ENCODE measurements around the gene FAM174A. TPM values are rescaled to one million over a fixed set of nuclear protein-coding genes. Genes with fewer than 3 reads are reported as not detected.
A peak's percentile ranks its signal among the peaks of the same experiment; 100 is the strongest.

The FAM174A gene
- total RNA-seq, 1 donor from 2014 or later = 9.0 TPM

- Mint-ChIP-seq H3K27ac (ENCODE audit: unreplicated experiment) (no peak overlapping the region), H3K36me3 (ENCODE audit: low read depth, unreplicated experiment) (no peaks in the 10 kb centered on the region)
These were observed 31.4 kb downstream of the FAM174A start for GRCh38 chr5:100566382-100567141.

GRCh38 chr5:100574716-100575115, 39.5 kb downstream of the FAM174A start:
- Mint-ChIP-seq H3K4me1 (ENCODE audit: unreplicated experiment) (peaks cover 14% of the 10 kb centered on the region), H3K4me3 (ENCODE audit: unreplicated experiment) (no peak overlapping the region), H3K9me3 (ENCODE audit: unreplicated experiment) (no peaks in the 10 kb centered on the region), H3K27ac (ENCODE audit: unreplicated experiment) (no peak overlapping the region), H3K36me3 (ENCODE audit: low read depth, unreplicated experiment) (no peaks in the 10 kb centered on the region), H3K27me3 (ENCODE audit: unreplicated experiment) (no peaks in the 10 kb centered on the region)
- DNase-seq (ENCODE audit: low spot score) = no peak
- TF ChIP-seq, protein P1, sequence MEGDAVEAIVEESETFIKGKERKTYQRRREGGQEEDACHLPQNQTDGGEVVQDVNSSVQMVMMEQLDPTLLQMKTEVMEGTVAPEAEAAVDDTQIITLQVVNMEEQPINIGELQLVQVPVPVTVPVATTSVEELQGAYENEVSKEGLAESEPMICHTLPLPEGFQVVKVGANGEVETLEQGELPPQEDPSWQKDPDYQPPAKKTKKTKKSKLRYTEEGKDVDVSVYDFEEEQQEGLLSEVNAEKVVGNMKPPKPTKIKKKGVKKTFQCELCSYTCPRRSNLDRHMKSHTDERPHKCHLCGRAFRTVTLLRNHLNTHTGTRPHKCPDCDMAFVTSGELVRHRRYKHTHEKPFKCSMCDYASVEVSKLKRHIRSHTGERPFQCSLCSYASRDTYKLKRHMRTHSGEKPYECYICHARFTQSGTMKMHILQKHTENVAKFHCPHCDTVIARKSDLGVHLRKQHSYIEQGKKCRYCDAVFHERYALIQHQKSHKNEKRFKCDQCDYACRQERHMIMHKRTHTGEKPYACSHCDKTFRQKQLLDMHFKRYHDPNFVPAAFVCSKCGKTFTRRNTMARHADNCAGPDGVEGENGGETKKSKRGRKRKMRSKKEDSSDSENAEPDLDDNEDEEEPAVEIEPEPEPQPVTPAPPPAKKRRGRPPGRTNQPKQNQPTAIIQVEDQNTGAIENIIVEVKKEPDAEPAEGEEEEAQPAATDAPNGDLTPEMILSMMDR (IDR thresholded peaks at IDR 0.05; ENCODE audit: unreplicated experiment) = no peak

More at GRCh38 chr5:100566382-100567141, 31.4 kb downstream of the FAM174A start:
- DNase-seq (ENCODE audit: low spot score) = no peak
- H3K4me3 Mint-ChIP-seq (ENCODE audit: unreplicated experiment) = no peak overlapping the region
- no peaks in the 10 kb centered on the region for H3K4me1 Mint-ChIP-seq (ENCODE audit: unreplicated experiment)
- no peaks in the 10 kb centered on the region for H3K9me3 Mint-ChIP-seq (ENCODE audit: unreplicated experiment)
- TF ChIP-seq, protein P1 (IDR thresholded peaks at IDR 0.05; ENCODE audit: unreplicated experiment) = no peak
- H3K27me3 Mint-ChIP-seq (ENCODE audit: unreplicated experiment) = no peaks in the 10 kb centered on the region

DNA sequence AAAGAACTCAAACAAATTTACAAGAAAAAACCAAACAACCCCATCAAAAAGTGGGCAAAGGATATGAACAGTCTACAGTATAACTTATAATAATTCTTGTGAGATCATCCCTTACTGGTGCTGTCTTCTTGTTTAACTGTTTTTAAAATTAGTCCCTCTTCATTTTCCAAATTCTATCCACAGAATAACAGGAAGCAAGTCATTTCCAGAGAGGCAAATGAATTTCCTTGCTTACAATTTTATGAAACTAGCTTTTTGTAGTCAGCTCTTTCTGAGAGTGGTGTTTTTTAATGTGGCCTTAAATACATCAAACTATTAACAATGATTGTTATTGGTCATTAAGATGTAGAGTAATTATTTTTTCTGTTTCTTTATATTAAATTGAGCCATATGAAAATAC, 40.6 kb downstream of the FAM174A start:
- H3K9me3 Mint-ChIP-seq (ENCODE audit: unreplicated experiment) = no peaks in the 10 kb centered on the region
- no peak overlapping the region for H3K4me3 Mint-ChIP-seq (ENCODE audit: unreplicated experiment)
- peaks cover 7% of the 10 kb centered on the region for H3K36me3 Mint-ChIP-seq (ENCODE audit: low read depth, unreplicated experiment)
- TF ChIP-seq, protein P1 (IDR thresholded peaks at IDR 0.05; ENCODE audit: unreplicated experiment) = no peak
- peaks cover 14% of the 10 kb centered on the region for H3K4me1 Mint-ChIP-seq (ENCODE audit: unreplicated experiment)
- peak overlapping the region; percentile 64 for H3K27ac Mint-ChIP-seq (ENCODE audit: unreplicated experiment)
- DNase-seq (ENCODE audit: low spot score) = no peak
- H3K27me3 Mint-ChIP-seq (ENCODE audit: unreplicated experiment) = no peaks in the 10 kb centered on the region

GRCh38 chr5:100576217-100576751, 41.1 kb downstream of the FAM174A start:
- H3K36me3 Mint-ChIP-seq (ENCODE audit: low read depth, unreplicated experiment) = peaks cover 7% of the 10 kb centered on the region
- TF ChIP-seq, protein P1 (IDR thresholded peaks at IDR 0.05; ENCODE audit: unreplicated experiment) = no peak
- no peaks in the 10 kb centered on the region for H3K27me3 Mint-ChIP-seq (ENCODE audit: unreplicated experiment)
- H3K4me3 Mint-ChIP-seq (ENCODE audit: unreplicated experiment) = no peak overlapping the region
- no peak for DNase-seq (ENCODE audit: low spot score)
- H3K9me3 Mint-ChIP-seq (ENCODE audit: unreplicated experiment) = no peaks in the 10 kb centered on the region
- H3K4me1 Mint-ChIP-seq (ENCODE audit: unreplicated experiment) = peaks cover 14% of the 10 kb centered on the region
- H3K27ac Mint-ChIP-seq (ENCODE audit: unreplicated experiment) = peak overlapping the region; percentile 43

GRCh38 chr5:100577506-100577905, 42.3 kb downstream of the FAM174A start:
- no peak overlapping the region for H3K4me3 Mint-ChIP-seq (ENCODE audit: unreplicated experiment)
- no peak for DNase-seq (ENCODE audit: low spot score)
- peaks cover 7% of the 10 kb centered on the region for H3K36me3 Mint-ChIP-seq (ENCODE audit: low read depth, unreplicated experiment)
- H3K27me3 Mint-ChIP-seq (ENCODE audit: unreplicated experiment) = no peaks in the 10 kb centered on the region
- H3K9me3 Mint-ChIP-seq (ENCODE audit: unreplicated experiment) = no peaks in the 10 kb centered on the region
- peaks cover 14% of the 10 kb centered on the region for H3K4me1 Mint-ChIP-seq (ENCODE audit: unreplicated experiment)
- no peak overlapping the region for H3K27ac Mint-ChIP-seq (ENCODE audit: unreplicated experiment)
- TF ChIP-seq, protein P1 (IDR thresholded peaks at IDR 0.05; ENCODE audit: unreplicated experiment) = no peak
